Activated T-helper 1 cell treated with anti-CD3 and anti-CD28 coated beads, Interleukin-12 subunit alpha, Interleukin-12 subunit beta, Interleukin-2, Interleukin-4 antibody, amounts not matched to agents 30 ng/mL and 10 ng/mL and 1 ng/mL, durations not matched to agents 14 hours and 24 hours and 36 hours (primary cell): ENCODE results near the gene USP17L10. TPM values are rescaled to one million over a fixed set of nuclear protein-coding genes. Genes with fewer than 3 reads are reported as not detected.
"Not testable (repeated sequence)": the region's sequence is repeated elsewhere in the genome, so short reads cannot be mapped to it uniquely, and the experiment has no call there.

ENCODE experiments used
- DNase-seq: peaks from one replicate; pipeline ENCODE4 v3.0.0; 2021; ENCODE audit warnings: low spot score
- H3K27ac Mint-ChIP-seq: one replicate; pipeline ENCODE4 v1.8.0; 2021; ENCODE audit warnings: mild to moderate bottlenecking, mixed read lengths
- H3K27me3 Mint-ChIP-seq: one replicate; pipeline ENCODE4 v1.8.0; 2022; ENCODE audit warnings: mild to moderate bottlenecking, moderate library complexity, mixed read lengths; ENCODE audit not compliant: insufficient read depth
- H3K36me3 Mint-ChIP-seq: one replicate; pipeline ENCODE4 v1.8.0; 2021; ENCODE audit warnings: low read depth, mixed read lengths
- H3K4me1 Mint-ChIP-seq: one replicate; pipeline ENCODE4 v1.8.0; 2021; ENCODE audit warnings: low read depth, mixed read lengths
- H3K4me3 Mint-ChIP-seq: one replicate; pipeline ENCODE4 v1.8.0; 2021; ENCODE audit warnings: mild to moderate bottlenecking, moderate library complexity, mixed read lengths
- H3K9me3 Mint-ChIP-seq: one replicate; pipeline ENCODE4 v1.8.0; 2021; ENCODE audit warnings: mixed read lengths
- intact Hi-C: fragments of 100-400 bp; cut with micrococcal nuclease; formaldehyde crosslinking; loops from one replicate; pipeline ENCODE4 v1.15.1; 2024
- total RNA-seq: library from RNA; stranded (reverse); gene quantifications from 2 replicates; pipeline ENCODE4 v1.2.3, GENCODE V29; 2022

USP17L10 gene, protein sequence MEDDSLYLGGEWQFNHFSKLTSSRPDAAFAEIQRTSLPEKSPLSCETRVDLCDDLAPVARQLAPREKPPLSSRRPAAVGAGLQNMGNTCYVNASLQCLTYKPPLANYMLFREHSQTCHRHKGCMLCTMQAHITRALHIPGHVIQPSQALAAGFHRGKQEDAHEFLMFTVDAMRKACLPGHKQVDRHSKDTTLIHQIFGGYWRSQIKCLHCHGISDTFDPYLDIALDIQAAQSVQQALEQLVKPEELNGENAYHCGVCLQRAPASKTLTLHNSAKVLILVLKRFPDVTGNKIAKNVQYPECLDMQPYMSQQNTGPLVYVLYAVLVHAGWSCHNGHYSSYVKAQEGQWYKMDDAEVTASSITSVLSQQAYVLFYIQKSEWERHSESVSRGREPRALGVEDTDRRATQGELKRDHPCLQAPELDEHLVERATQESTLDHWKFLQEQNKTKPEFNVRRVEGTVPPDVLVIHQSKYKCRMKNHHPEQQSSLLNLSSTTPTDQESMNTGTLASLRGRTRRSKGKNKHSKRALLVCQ
- not detected in 2 replicates for total RNA-seq

DNA sequence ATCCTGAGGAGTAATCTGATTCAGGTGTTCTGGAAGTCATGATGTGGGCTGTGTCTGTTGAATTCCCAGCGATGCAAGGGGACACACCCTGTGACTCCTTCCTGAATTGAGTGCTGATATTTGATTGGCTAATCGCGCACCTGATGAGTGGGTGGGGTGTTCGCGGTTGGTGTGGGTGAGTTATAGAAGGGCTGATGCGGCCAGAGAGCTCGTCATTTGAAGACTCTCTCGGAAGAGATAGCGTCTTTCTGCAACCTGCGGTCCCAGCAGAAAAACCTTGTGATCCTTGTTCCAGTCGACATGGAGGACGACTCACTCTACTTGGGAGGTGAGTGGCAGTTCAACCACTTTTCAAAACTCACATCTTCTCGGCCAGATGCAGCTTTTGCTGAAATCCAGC, at the start of gene USP17L10:
Gene USP17L10, plus strand, starts transcription at position 301 of the 400 bp plus-strand sequence. Its CDS starts 0 bp downstream, at position 301.
- H3K9me3 Mint-ChIP-seq, H3K27ac Mint-ChIP-seq, H3K36me3 Mint-ChIP-seq, DNase-seq, H3K4me1 Mint-ChIP-seq, intact Hi-C loops, H3K27me3 Mint-ChIP-seq, H3K4me3 Mint-ChIP-seq: not testable (repeated sequence)

- H3K4me1 Mint-ChIP-seq, H3K27ac Mint-ChIP-seq, H3K9me3 Mint-ChIP-seq, intact Hi-C loops, H3K36me3 Mint-ChIP-seq, H3K27me3 Mint-ChIP-seq, H3K4me3 Mint-ChIP-seq, DNase-seq: not testable (repeated sequence)
These were observed 44.5 kb upstream of the USP17L10 start for GRCh38 chr4:9165990-9166389.

DNA sequence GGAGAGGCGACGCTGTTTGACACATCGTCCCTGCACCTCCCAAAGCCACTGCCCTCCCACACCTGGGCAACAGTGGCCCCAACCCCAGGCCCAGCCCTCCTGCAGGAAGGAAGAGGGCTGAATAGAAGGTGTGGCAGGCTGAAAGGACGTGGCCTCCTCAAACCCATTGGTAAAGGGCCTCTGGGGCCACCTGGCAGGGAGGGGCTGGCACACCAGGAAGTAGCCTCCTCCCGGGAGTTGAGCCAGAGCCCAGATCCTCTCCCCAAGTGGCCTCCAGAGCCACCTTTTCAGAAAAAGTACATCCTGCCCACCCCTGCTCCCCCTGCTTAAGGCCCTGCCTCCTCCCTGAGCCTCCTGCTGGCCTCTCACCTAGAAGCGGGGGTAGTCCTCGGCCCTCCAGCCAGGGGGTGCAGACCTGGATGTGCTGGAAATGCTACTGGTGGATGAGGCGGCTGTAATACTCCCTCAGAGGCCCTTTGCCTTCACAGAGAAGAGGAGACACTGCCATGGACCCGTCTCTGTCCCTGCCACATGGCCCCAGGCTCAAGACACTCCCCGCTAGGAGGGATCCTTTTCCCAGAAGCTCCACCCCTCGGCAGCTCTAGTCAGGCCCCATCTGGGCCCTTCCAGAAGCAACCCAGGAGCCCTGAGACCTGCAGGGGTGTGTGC, 40.5 kb upstream of the USP17L10 start, which contains the start of gene FAM90A26:
Gene FAM90A26, plus strand, starts transcription at position 619 of the 669 bp plus-strand sequence. CDS start 2,764 bp downstream, outside the sequence.
- H3K4me1 Mint-ChIP-seq, DNase-seq, H3K27me3 Mint-ChIP-seq, H3K36me3 Mint-ChIP-seq, intact Hi-C loops, H3K9me3 Mint-ChIP-seq, H3K4me3 Mint-ChIP-seq, H3K27ac Mint-ChIP-seq: not testable (repeated sequence)

- H3K27ac Mint-ChIP-seq, intact Hi-C loops, H3K36me3 Mint-ChIP-seq, H3K4me3 Mint-ChIP-seq, H3K27me3 Mint-ChIP-seq, H3K4me1 Mint-ChIP-seq, H3K9me3 Mint-ChIP-seq: not testable (repeated sequence)
- peak; percentile 0 for DNase-seq
These were observed 4.2 kb downstream of the USP17L10 start for GRCh38 chr4:9214701-9215100.

DNA sequence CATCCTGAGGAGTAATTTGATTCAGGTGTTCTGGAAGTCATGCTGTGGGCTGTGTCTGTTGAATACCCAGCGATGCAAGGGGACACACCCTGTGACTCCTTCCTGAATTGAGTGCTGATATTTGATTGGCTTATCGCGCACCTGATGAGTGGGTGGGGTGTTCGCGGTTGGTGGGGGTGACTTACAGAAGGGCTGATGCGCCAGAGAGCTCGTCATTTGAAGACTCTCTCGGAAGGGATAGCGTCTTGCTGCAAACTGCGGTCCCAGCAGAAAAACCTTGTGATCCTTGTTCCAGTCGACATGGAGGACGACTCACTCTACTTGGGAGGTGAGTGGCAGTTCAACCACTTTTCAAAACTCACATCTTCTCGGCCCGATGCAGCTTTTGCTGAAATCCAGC, 4.6 kb downstream of the USP17L10 start, which contains the start of gene USP17L11:
Gene USP17L11, plus strand, starts transcription at position 301 of the 400 bp plus-strand sequence. Its CDS starts 0 bp downstream, at position 301.
- H3K27me3 Mint-ChIP-seq, H3K9me3 Mint-ChIP-seq, DNase-seq, H3K27ac Mint-ChIP-seq, H3K4me3 Mint-ChIP-seq, intact Hi-C loops, H3K36me3 Mint-ChIP-seq, H3K4me1 Mint-ChIP-seq: not testable (repeated sequence)

DNA sequence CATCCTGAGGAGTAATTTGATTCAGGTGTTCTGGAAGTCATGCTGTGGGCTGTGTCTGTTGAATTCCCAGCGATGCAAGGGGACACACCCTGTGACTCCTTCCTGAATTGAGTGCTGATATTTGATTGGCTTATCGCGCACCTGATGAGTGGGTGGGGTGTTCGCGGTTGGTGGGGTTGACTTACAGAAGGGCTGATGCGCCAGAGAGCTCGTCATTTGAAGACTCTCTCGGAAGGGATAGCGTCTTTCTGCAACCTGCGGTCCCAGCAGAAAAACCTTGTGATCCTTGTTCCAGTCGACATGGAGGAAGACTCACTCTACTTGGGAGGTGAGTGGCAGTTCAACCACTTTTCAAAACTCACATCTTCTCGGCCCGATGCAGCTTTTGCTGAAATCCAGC, 9.4 kb downstream of the USP17L10 start, which contains the start of gene USP17L12:
Gene USP17L12, plus strand, starts transcription at position 301 of the 400 bp plus-strand sequence. Its CDS starts 0 bp downstream, at position 301.
- H3K4me1 Mint-ChIP-seq, H3K4me3 Mint-ChIP-seq, intact Hi-C loops, H3K9me3 Mint-ChIP-seq, DNase-seq, H3K27me3 Mint-ChIP-seq, H3K36me3 Mint-ChIP-seq, H3K27ac Mint-ChIP-seq: not testable (repeated sequence)

DNA sequence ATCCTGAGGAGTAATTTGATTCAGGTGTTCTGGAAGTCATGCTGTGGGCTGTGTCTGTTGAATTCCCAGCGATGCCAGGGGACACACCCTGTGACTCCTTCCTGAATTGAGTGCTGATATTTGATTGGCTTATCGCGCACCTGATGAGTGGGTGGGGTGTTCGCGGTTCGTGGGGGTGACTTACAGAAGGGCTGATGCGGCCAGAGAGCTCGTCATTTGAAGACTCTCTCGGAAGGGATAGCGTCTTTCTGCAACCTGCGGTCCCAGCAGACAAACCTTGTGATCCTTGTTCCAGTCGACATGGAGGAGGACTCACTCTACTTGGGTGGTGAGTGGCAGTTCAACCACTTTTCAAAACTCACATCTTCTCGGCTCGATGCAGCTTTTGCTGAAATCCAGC, 14.1 kb downstream of the USP17L10 start, which contains the start of gene USP17L13:
Gene USP17L13, plus strand, starts transcription at position 301 of the 400 bp plus-strand sequence. Its CDS starts 0 bp downstream, at position 301.
- H3K4me1 Mint-ChIP-seq, intact Hi-C loops, DNase-seq: not testable (repeated sequence)

GRCh38 chr4:9230249-9230648, 19.8 kb downstream of the USP17L10 start:
- H3K4me3 Mint-ChIP-seq, H3K36me3 Mint-ChIP-seq, H3K4me1 Mint-ChIP-seq, intact Hi-C loops, H3K27me3 Mint-ChIP-seq, H3K9me3 Mint-ChIP-seq, H3K27ac Mint-ChIP-seq: not testable (repeated sequence)
- DNase-seq: peak; percentile 0

More for the DNA sequence above, 14.1 kb downstream of the USP17L10 start, which contains the start of gene USP17L13:
- not testable (repeated sequence) for H3K27ac Mint-ChIP-seq, H3K4me3 Mint-ChIP-seq, H3K36me3 Mint-ChIP-seq, H3K27me3 Mint-ChIP-seq, H3K9me3 Mint-ChIP-seq

GRCh38 chr4:9234085-9234484, 23.6 kb downstream of the USP17L10 start, which contains the start of gene USP17L15:
TSS of gene USP17L15 (plus strand) at chr4:9234385. CDS start at chr4:9234385, 0 bp downstream.
- intact Hi-C loops, H3K9me3 Mint-ChIP-seq, H3K27ac Mint-ChIP-seq, H3K36me3 Mint-ChIP-seq, DNase-seq, H3K4me3 Mint-ChIP-seq, H3K4me1 Mint-ChIP-seq, H3K27me3 Mint-ChIP-seq: not testable (repeated sequence)

GRCh38 chr4:9238461-9238860, 28.0 kb downstream of the USP17L10 start:
- intact Hi-C loops, H3K27ac Mint-ChIP-seq, H3K9me3 Mint-ChIP-seq, H3K27me3 Mint-ChIP-seq, DNase-seq, H3K4me3 Mint-ChIP-seq, H3K36me3 Mint-ChIP-seq, H3K4me1 Mint-ChIP-seq: not testable (repeated sequence)

- H3K36me3 Mint-ChIP-seq, DNase-seq, intact Hi-C loops, H3K4me3 Mint-ChIP-seq, H3K27ac Mint-ChIP-seq, H3K9me3 Mint-ChIP-seq, H3K27me3 Mint-ChIP-seq, H3K4me1 Mint-ChIP-seq: not testable (repeated sequence)
These were observed 33.1 kb downstream of the USP17L10 start, which contains the start of gene USP17L17 for GRCh38 chr4:9243579-9243978. TSS of gene USP17L17 (plus strand) at chr4:9243879. CDS start at chr4:9243879, 0 bp downstream.

DNA sequence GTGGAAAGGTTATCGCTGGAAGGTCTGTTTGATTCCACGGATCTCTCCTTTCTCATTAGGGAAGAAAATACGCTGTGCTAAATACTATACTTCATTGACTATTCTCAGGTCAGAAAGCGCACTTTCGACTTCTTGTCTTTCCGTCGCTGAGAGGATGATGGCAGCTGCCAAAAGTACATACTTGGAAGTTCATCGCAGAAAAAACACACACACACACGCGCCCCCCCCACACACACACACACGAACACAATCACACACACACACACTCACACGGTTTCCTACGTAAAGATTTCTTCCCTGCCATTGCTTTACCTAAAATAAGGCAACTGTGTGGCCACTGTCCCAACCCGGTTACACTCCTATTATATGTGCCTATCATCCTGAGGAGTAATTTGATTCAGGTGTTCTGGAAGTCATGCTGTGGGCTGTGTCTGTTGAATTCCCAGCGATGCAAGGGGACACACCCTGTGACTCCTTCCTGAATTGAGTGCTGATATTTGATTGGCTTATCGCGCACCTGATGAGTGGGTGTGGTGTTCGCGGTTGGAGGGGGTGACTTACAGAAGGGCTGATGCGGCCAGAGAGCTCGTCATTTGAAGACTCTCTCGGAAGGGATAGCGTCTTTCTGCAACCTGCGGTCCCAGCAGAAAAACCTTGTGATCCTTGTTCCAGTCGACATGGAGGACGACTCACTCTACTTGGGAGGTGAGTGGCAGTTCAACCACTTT, 37.7 kb downstream of the USP17L10 start, which contains the start of gene USP17L18:
Gene USP17L18, plus strand, starts transcription at position 678 of the 728 bp plus-strand sequence. Its CDS starts 0 bp downstream, at position 678.
- H3K27me3 Mint-ChIP-seq, H3K4me3 Mint-ChIP-seq, H3K9me3 Mint-ChIP-seq, DNase-seq, H3K27ac Mint-ChIP-seq, intact Hi-C loops, H3K4me1 Mint-ChIP-seq, H3K36me3 Mint-ChIP-seq: not testable (repeated sequence)
